Common myeloid progenitor, CD34-positive (primary cell): ENCODE results near the gene ANKRD11.
"Not testable (repeated sequence)": the region's sequence is repeated elsewhere in the genome, so short reads cannot be mapped to it uniquely, and the experiment has no call there.

Experiments used
- CTCF ChIA-PET: fragments of 350-600 bp; sonication (Branson Sonifier 250); formaldehyde crosslinking; loops from one replicate; lab custom pipeline; 2021; ENCODE audit warnings: antibody characterized with exemption; lab: Charles Lee
- POLR2A ChIA-PET: fragments of 350-600 bp; sonication (Branson Sonifier 250); formaldehyde crosslinking; loops from one replicate; lab custom pipeline; 2021; ENCODE audit warnings: antibody characterized with exemption; lab: Charles Lee
- DNase-seq, 3 donors: peaks; one replicate each; pipeline versions ENCODE4 v3.0.0 to v3.0.0-alpha.2; 2013
- H3K27ac ChIP-seq, 2 experiments: 1 replicate in 1 of 2; 2 replicates in 1 of 2; pipeline ENCODE4 v1.7.0; 2013; ENCODE audit warnings: inconsistent platforms in 2 of 2, low read length in 2 of 2, mild to moderate bottlenecking in 2 of 2, low read depth in 1 of 2, moderate library complexity in 1 of 2; ENCODE audit not compliant: severe bottlenecking in 2 of 2, insufficient read depth in 1 of 2, poor library complexity in 1 of 2
- H3K27me3 ChIP-seq, 5 experiments: replicated peaks in 2 of 5; 1 replicate in 3 of 5; 2 replicates in 2 of 5; pipeline versions ENCODE4 v1.6.1 to v1.7.0; 2013; ENCODE audit warnings: low read length in 4 of 5, mild to moderate bottlenecking in 2 of 5, moderate library complexity in 2 of 5, inconsistent platforms in 1 of 5; ENCODE audit not compliant: insufficient read depth in 5 of 5, control insufficient read depth in 4 of 5
- H3K36me3 ChIP-seq, 4 experiments: 1 replicate in 2 of 4; 2 replicates in 2 of 4; pipeline versions ENCODE4 v1.6.1 to v1.7.0; 2013; ENCODE audit warnings: low read length in 3 of 4, control low read depth in 1 of 4, mild to moderate bottlenecking in 1 of 4; ENCODE audit not compliant: control insufficient read depth in 4 of 4, insufficient read depth in 4 of 4
- H3K4me1 ChIP-seq, 4 experiments: 1 replicate in 3 of 4; 2 replicates in 1 of 4; pipeline versions ENCODE4 v1.6.1 to v1.7.1; 2013; ENCODE audit warnings: low read length in 3 of 4, mild to moderate bottlenecking in 3 of 4, control low read depth in 1 of 4, inconsistent platforms in 1 of 4, moderate library complexity in 1 of 4; ENCODE audit not compliant: control insufficient read depth in 4 of 4, insufficient read depth in 4 of 4; ENCODE audit errors: control extremely low read depth in 1 of 4
- H3K4me3 ChIP-seq, 7 experiments: 1 replicate in 4 of 7; 2 replicates in 3 of 7; pipeline versions ENCODE4 v1.5.1 to v1.7.0; 2013; ENCODE audit warnings: mild to moderate bottlenecking in 7 of 7, low read length in 6 of 7, moderate library complexity in 6 of 7, inconsistent platforms in 2 of 7, low read depth in 2 of 7, control low read depth in 1 of 7; ENCODE audit not compliant: insufficient read depth in 4 of 7, control insufficient read depth in 1 of 7; ENCODE audit errors: extremely low read depth in 1 of 7
- H3K9me3 ChIP-seq, 5 experiments: 1 replicate in 4 of 5; 2 replicates in 1 of 5; pipeline versions ENCODE4 v1.6.1 to v1.7.1; 2013; ENCODE audit warnings: low read length in 4 of 5, mild to moderate bottlenecking in 2 of 5, inconsistent platforms in 1 of 5, low read depth in 1 of 5, moderate library complexity in 1 of 5; ENCODE audit not compliant: control insufficient read depth in 4 of 5, insufficient read depth in 2 of 5; ENCODE audit errors: control extremely low read depth in 1 of 5
- WGBS: methylation state at CpG from one replicate; pipeline ENCODE4 v1.1.5; 2013; ENCODE audit not compliant: insufficient coverage; 5-methylcytosine and 5-hydroxymethylcytosine counted together

ANKRD11 gene

DNA sequence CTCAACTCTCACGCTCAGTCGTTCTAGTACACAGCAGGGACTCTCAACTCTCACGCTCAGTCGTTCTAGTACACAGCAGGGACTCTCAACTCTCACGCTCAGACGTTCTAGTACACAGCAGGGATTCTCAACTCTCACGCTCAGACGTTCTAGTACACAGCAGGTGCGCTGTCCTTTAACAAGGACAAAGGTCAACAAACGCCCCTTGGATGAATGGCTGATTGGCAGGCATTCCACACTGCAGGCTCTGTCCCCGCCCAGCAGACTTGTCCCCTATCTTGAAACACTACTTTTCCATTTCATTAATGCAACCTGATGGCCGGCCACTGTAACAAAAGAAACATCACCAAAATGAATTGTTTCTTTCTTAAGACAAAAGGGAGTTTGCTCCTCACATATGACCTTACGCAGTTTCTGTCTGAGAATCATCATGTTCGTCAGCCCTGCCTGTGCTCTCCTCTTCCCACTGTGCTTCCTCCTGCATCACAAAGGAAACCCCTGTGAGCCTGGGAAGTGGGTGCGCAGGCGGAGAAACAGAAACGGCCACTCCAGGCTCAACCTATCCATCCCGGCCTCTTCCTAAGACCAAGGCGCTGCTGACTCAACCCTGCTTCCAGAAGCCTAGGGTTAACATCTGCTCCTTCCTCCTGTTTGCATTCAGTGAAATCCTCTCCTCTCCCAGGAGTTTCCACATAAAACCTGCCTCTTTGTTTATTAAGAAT lies 59.8 kb downstream of the ANKRD11 start:
- Histone ChIP-seq H3K9me3 (no peaks in the 10 kb centered on the region), H3K27me3 (no peaks in the 10 kb centered on the region), H3K27ac (no peak overlapping the region), H3K36me3 (peaks cover 0 to 21% (median 3%) of the 10 kb centered on the region in 4 experiments), H3K4me1 (peaks cover 2 to 50% (median 39%) of the 10 kb centered on the region in 4 experiments), H3K4me3 (no peak overlapping the region)
- WGBS: 96% methylated on average over 13 of the region's 19 CpGs
- no peak for DNase-seq
- ChIA-PET CTCF (no interaction called here), POLR2A (no interaction called here)

DNA sequence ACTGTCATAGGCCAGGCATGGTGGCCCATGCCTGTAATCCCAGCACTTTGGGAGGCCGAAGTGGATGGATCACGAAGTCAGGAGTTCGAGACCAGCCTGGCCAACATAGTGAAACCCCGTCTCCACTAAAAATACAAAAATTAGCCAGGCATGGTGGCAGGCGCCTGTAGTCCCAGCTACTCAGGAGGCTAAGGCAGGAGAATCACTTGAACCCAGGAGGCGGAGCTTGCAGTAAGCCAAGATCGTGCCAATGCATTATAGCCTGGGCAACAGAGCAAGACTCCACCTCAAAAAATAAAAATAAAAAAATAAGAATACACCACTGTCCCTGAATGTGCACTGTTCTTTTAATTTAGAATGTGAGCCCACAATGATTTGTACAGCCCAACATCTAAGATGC lies 61.8 kb downstream of the ANKRD11 start:
- 100% methylated on average over 3 of the region's 7 CpGs for WGBS
- POLR2A ChIA-PET, H3K4me3 ChIP-seq, DNase-seq, H3K27me3 ChIP-seq, H3K9me3 ChIP-seq, H3K27ac ChIP-seq: not testable (repeated sequence)
- CTCF ChIA-PET: interaction anchor here (0.6 to 1.5 kb wide), 3 partner anchors 8 to 86 kb away, joined by 3 to 4 read pairs (median 3); no protein-coding TSS in a partner anchor
- peaks cover 0 to 26% (median 3%) of the 10 kb centered on the region in 4 experiments for H3K36me3 ChIP-seq
- H3K4me1 ChIP-seq: peaks cover 2 to 40% (median 25%) of the 10 kb centered on the region in 4 experiments

DNA sequence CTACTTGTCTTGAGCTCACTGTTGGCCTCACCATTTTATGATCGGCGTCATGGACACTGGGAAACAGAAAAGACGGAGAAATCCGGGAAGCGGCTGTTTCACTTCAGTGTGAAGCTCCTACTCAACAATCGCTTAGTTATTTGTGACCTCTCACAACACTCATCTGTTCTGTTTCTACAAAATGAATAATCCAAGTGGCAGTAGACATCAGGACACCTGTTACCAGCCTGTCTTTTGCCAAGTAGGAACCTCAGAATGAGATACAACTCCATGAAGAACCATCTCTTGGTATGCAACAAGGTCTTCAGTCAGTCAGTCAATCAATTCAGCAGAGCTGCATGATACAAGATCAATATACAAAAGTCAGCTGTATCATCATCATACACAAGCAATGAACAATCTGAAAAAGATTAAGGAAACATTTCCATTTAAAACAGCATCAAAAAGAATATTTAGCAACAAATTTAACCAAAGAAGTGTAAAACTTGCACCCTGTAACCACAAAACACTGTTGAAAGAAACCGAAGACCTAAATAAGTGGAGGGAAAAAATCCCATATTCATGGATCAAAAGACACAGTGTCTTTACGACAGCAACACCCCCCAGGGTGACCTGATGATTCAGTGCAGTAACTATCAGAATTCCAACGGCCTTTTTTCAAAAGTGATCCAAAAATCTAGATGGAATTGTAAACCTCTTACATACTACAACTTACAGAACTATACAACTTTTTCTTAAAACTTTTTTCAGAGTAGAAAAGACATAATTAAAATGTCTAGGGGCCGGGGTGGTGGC lies 63.4 kb downstream of the ANKRD11 start:
- no peak for DNase-seq
- H3K9me3 ChIP-seq: no peaks in the 10 kb centered on the region
- 95% methylated on average over 8 of the region's 10 CpGs for WGBS
- peaks cover 0 to 29% (median 3%) of the 10 kb centered on the region in 4 experiments for H3K36me3 ChIP-seq
- no peak overlapping the region for H3K4me3 ChIP-seq
- POLR2A ChIA-PET: no interaction called here
- no peaks in the 10 kb centered on the region for H3K27me3 ChIP-seq
- no peak overlapping the region for H3K27ac ChIP-seq
- peaks cover 10 to 40% (median 27%) of the 10 kb centered on the region in 4 experiments for H3K4me1 ChIP-seq
- CTCF ChIA-PET: interaction anchor here (0.8 to 2.1 kb wide), 10 partner anchors 8 to 83 kb away, joined by 3 to 8 read pairs (median 3); no protein-coding TSS in a partner anchor

DNA sequence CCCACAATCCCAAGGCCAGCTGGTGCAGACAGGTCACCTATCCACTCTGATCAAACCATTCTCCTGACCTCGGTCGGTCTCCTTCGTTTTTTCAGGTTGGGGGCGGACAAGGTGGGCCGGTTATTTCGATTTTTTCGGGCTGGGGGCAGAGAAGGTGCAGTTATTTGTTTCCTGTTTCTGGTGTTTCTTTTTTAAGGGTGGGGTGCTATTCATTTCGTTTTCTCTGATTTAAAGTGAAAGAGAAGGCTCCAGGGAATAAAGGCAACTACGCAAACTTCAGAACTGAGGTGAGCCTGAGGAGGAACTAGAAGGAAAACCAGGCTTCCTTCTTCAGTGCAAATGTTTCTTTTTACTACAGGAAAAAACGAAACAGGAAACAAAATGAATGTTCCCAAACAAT lies 64.8 kb downstream of the ANKRD11 start:
- WGBS: 58% methylated on average over 6 of the region's 10 CpGs
- Histone ChIP-seq H3K27me3 (no peaks in the 10 kb centered on the region), H3K9me3 (no peaks in the 10 kb centered on the region), H3K36me3 (peaks cover 0 to 21% (median 2%) of the 10 kb centered on the region in 4 experiments), H3K27ac (no peak overlapping the region), H3K4me3 (no peak overlapping the region), H3K4me1 (peaks cover 10 to 37% (median 23%) of the 10 kb centered on the region in 4 experiments)
- no peak for DNase-seq
- CTCF ChIA-PET: interaction anchor here (0.6 to 2.1 kb wide), 6 partner anchors 19 to 82 kb away, joined by 3 to 8 read pairs (median 3); no protein-coding TSS in a partner anchor
- POLR2A ChIA-PET: no interaction called here

DNA sequence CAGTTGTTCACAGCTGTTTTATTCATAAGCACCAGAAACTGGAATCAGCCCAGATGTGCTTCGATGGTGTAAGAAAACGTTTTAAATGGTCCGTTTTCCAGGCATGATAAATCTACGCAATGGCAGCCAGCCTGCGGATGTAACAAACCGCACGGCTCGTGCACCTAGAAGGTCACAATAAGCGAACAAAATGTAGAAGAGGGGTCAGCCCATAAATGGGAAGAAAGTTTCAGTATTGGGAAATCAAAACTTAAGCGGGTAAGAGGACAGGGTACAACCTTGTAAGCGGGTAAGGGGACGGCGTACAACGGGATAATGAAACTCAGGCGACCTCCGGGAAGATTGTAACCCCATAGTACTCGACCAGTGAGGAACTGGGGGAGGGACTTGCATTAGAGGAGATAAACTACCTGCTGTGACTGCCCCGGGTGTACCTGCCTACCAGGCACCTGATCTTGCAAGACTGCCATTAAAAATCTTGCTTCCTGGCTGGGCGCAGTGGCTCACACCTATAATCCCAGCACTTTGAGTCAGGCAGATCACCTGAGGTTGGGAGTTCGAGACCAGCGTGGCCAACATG lies 66.6 kb downstream of the ANKRD11 start:
- WGBS: 97% methylated on average over 21 of the region's 21 CpGs
- ChIA-PET CTCF (interaction anchor here (1.1 to 1.6 kb wide), 2 partner anchors 11 to 26 kb away, joined by 3 to 7 read pairs; no protein-coding TSS in a partner anchor), POLR2A (interaction anchor here (1.0 kb wide), 1 partner anchor 8 kb away, joined by 3 read pairs; no protein-coding TSS in a partner anchor)
- H3K4me1 ChIP-seq: peaks cover 10 to 37% (median 23%) of the 10 kb centered on the region in 4 experiments
- H3K27ac ChIP-seq: no peak overlapping the region
- H3K9me3 ChIP-seq: no peaks in the 10 kb centered on the region
- no peaks in the 10 kb centered on the region for H3K27me3 ChIP-seq
- peaks cover 0 to 33% (median 2%) of the 10 kb centered on the region in 4 experiments for H3K36me3 ChIP-seq
- DNase-seq: no peak
- H3K4me3 ChIP-seq: no peak overlapping the region

DNA sequence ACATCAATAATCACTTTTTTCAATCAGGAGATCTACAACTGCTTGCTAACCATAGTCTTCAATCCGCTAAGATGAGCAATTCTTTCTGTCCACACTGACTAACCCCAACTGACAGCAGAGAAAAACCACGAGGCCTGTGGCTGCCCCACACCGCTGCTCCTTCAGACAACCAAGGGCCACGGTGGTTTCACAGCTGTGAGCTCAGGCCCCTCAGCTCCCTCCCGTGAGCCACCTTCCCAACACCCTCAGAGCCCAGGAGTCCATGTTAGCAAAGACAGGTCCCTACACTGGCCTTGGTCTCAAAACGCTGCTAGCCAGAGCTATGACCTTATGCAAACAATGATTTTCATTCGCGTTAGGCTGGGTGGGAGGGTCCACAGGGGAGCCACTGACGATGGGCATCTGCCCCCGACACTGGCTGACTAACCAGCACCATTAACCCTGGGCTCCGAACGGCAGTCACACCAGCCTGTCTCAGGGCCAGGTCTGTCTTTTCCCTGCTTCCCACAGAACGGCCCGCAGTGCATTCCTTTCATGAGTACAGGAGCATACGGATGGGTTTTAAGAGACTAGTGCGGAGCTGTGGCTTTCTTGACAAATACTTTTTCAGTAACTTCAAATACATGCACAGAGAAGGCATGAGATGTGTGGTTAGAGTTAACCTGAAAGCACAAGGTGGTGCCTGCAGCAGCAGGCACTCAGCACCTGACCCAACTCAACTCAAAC lies 67.3 kb downstream of the ANKRD11 start:
- Histone ChIP-seq H3K27me3 (no peaks in the 10 kb centered on the region), H3K4me3 (peak overlapping the region in 1 of 7 experiments; percentile 31), H3K4me1 (peaks cover 10 to 37% (median 23%) of the 10 kb centered on the region in 4 experiments), H3K36me3 (peaks cover 0 to 38% (median 2%) of the 10 kb centered on the region in 4 experiments), H3K9me3 (no peaks in the 10 kb centered on the region), H3K27ac (no peak overlapping the region)
- peak in 2 of 3 donors; percentile 59 to 67 for DNase-seq
- WGBS: 63% methylated on average over 12 of the region's 16 CpGs
- CTCF ChIA-PET: interaction anchor here (1.1 to 1.6 kb wide), 3 partner anchors 12 to 89 kb away, joined by 3 to 7 read pairs (median 3); no protein-coding TSS in a partner anchor
- POLR2A ChIA-PET: interaction anchor here (0.5 to 1.1 kb wide), 4 partner anchors 9 to 73 kb away, joined by 3 read pairs; no protein-coding TSS in a partner anchor
